Testis (tissue), 3 donors: ENCODE results near the gene DNMBP. TPM values are rescaled to one million over a fixed set of nuclear protein-coding genes. Genes with fewer than 3 reads are reported as not detected.

Experiments used
- DNase-seq: peaks from one replicate; pipeline ENCODE4 v3.0.0-alpha.2; 2019
- H3K27ac ChIP-seq, 2 donors: fragments of 200-600 bp; sonication (generic); one replicate each; pipeline ENCODE4 v1.5.1; 2019
- H3K27me3 ChIP-seq: fragments of 200-600 bp; sonication (generic); one replicate; pipeline ENCODE4 v1.5.1; 2019
- H3K36me3 ChIP-seq: fragments of 200-600 bp; sonication (generic); one replicate; pipeline ENCODE4 v1.5.1; 2017; ENCODE audit warnings: low read depth; ENCODE audit errors: missing control alignments
- H3K4me1 ChIP-seq: fragments of 200-600 bp; sonication (generic); one replicate; pipeline ENCODE4 v1.5.1; 2019
- H3K4me3 ChIP-seq, 2 donors: fragments of 200-600 bp; sonication (generic); one replicate each; pipeline ENCODE4 v1.5.1; 2017 to 2019
- H3K9me3 ChIP-seq: fragments of 200-600 bp; sonication (generic); one replicate; pipeline ENCODE4 v1.5.1; 2017
- CTCF ChIP-seq, 3 experiments: fragments of 450-650 bp in 2 of 3; fragments of 200-600 bp in 1 of 3; sonication (generic) in 1 of 3; IDR thresholded peaks; one replicate each; pipeline ENCODE4 v1.5.1; 2016 to 2019; ENCODE audit warnings: antibody characterized with exemption in 3 of 3, mild to moderate bottlenecking in 2 of 3, moderate library complexity in 1 of 3
- POLR2A ChIP-seq: fragments of 450-650 bp; IDR thresholded peaks from one replicate; pipeline ENCODE4 v1.6.1; 2017; ENCODE audit warnings: antibody characterized with exemption, mild to moderate bottlenecking, moderate library complexity
- WGBS, 2 donors: methylation state at CpG; one replicate each; pipeline ENCODE4 v1.1.5; 2018; 5-methylcytosine and 5-hydroxymethylcytosine counted together
- intact Hi-C: fragments of 100-400 bp; cut with DNase I; formaldehyde crosslinking; loops from one replicate; pipeline ENCODE4 v1.15.1; 2023; ENCODE audit warnings: low total_unique reads
- polyA plus RNA-seq: library from polyadenylated mRNA; stranded (reverse); fragments of 350-450 nt; fragmentation: Illumina TruSeq; extraction: RNeasy Lipid Tissue Mini Kit (QIAGEN cat#74804); gene quantifications from one replicate; pipeline ENCODE4 v1.2.3, GENCODE V29; 2014; ENCODE audit warnings: low read depth, low replicate concordance; ENCODE audit not compliant: insufficient read depth
- total RNA-seq, 2 donors: library from RNA; depleted of rRNA; stranded (reverse); fragments of >200 nt; gene quantifications; one replicate each; pipeline ENCODE4 v1.2.3, GENCODE V29; 2016

DNMBP gene
- total and polyA plus RNA-seq, 3 donors from 2014 or later: 20.8 to 36.0 (median 33.4) TPM

- H3K27ac ChIP-seq: no peak overlapping the region
- H3K4me3 ChIP-seq: no peak overlapping the region
- no peaks in the 10 kb centered on the region for H3K9me3 ChIP-seq
- no peak for DNase-seq
- no peaks in the 10 kb centered on the region for H3K27me3 ChIP-seq
- intact Hi-C loops: no loop called here
- 56 to 64% methylated on average over 3 of the region's 3 CpGs for WGBS, 2 donors
- TF ChIP-seq POLR2A (no peak), CTCF (IDR thresholded peaks at IDR 0.05) (no peak)
- no peaks in the 10 kb centered on the region for H3K36me3 ChIP-seq
- H3K4me1 ChIP-seq: no peaks in the 10 kb centered on the region
Measured at GRCh38 chr10:99853655-99854054, 156.1 kb downstream of the DNMBP start.

GRCh38 chr10:99852481-99853213, 157.1 kb downstream of the DNMBP start:
- DNase-seq: no peak
- Histone ChIP-seq H3K36me3 (no peaks in the 10 kb centered on the region), H3K27ac (no peak overlapping the region), H3K4me1 (no peaks in the 10 kb centered on the region), H3K9me3 (no peaks in the 10 kb centered on the region), H3K27me3 (no peaks in the 10 kb centered on the region), H3K4me3 (no peak overlapping the region)
- TF ChIP-seq POLR2A: no peak
- no peak for TF ChIP-seq CTCF (IDR thresholded peaks at IDR 0.05)
- intact Hi-C loops: no loop called here
- 60 to 83% methylated on average over 3 of the region's 3 CpGs for WGBS, 2 donors

- Histone ChIP-seq H3K27ac (no peak overlapping the region), H3K36me3 (no peaks in the 10 kb centered on the region), H3K4me3 (no peak overlapping the region), H3K4me1 (no peaks in the 10 kb centered on the region), H3K27me3 (no peaks in the 10 kb centered on the region), H3K9me3 (no peaks in the 10 kb centered on the region)
- 94% methylated on average over 3 of the region's 3 CpGs for WGBS, 2 donors
- DNase-seq: no peak
- intact Hi-C loops: no loop called here
- TF ChIP-seq CTCF (IDR thresholded peaks at IDR 0.05): no peak
- TF ChIP-seq POLR2A: no peak
Measured at GRCh38 chr10:99851825-99852224, 157.9 kb downstream of the DNMBP start.

- H3K9me3 ChIP-seq: no peaks in the 10 kb centered on the region
- H3K4me3 ChIP-seq: no peak overlapping the region
- intact Hi-C loops: no loop called here
- WGBS, 2 donors: 82 to 83% methylated on average over 5 of the region's 5 CpGs
- H3K4me1 ChIP-seq: peaks cover 8% of the 10 kb centered on the region
- no peak for DNase-seq
- no peak for TF ChIP-seq CTCF (IDR thresholded peaks at IDR 0.05)
- TF ChIP-seq POLR2A: no peak
- no peaks in the 10 kb centered on the region for H3K27me3 ChIP-seq
- H3K27ac ChIP-seq: no peak overlapping the region
- H3K36me3 ChIP-seq: no peaks in the 10 kb centered on the region
Measured at GRCh38 chr10:99850767-99851340, 158.9 kb downstream of the DNMBP start.
